PC-3 (cell line): ENCODE data around the gene SIVA1.

Experiments
- EZH2 ChIP-seq: fragments of 300-600 bp; sonication (generic); IDR thresholded peaks from one replicate; pipeline ENCODE4 v1.6.1; 2017; ENCODE audit warnings: antibody characterized with exemption, mild to moderate bottlenecking, low read length; ENCODE audit not compliant: unreplicated experiment
- TF ChIP-seq, protein P1 (sequence below): fragments of 300-600 bp; sonication (generic); conservative IDR thresholded peaks from 2 replicates; pipeline ENCODE4 v1.5.1; 2017; ENCODE audit warnings: antibody characterized with exemption, low read depth, mild to moderate bottlenecking, low read length

DNA sequence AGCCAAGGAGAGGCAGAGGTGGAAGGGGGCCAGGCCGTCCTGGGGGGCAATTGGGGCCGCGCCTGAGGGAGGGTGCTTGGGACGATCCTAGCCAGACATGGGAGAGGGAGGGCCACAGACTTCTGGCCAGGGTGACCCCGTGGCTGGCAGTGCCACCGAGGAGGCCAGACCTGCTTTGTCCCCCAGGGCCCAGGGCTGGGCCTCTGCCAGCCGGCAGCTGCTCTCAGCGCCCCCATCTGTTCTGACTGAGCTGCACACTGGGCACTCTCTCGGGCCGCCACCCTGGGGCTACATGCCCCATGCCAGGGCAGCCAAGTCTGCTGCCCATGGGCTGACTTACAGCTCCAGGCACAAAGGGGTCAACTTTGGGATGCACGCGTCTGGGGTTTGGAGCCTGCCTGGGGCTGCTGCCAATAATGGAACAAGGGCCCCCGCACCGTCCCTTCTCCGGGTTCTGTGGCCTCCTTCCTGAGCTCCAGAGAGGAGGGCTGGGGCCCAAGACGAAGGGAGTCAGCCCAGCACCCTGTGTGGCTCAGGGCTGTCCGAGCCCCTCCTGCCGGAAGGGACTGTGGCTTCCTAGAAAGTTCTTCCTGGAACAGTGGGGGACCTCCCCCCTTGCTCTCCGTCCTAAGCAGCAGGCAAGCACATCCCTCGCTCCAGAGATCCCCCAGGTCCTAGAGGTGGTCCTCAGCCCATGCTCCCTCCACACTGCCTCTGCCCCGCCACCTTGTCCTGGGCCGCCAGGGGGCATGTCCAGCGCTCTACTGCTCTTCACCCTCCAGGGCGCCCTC lies 27.8 kb upstream of the SIVA1 start:
- TF ChIP-seq, protein P1, sequence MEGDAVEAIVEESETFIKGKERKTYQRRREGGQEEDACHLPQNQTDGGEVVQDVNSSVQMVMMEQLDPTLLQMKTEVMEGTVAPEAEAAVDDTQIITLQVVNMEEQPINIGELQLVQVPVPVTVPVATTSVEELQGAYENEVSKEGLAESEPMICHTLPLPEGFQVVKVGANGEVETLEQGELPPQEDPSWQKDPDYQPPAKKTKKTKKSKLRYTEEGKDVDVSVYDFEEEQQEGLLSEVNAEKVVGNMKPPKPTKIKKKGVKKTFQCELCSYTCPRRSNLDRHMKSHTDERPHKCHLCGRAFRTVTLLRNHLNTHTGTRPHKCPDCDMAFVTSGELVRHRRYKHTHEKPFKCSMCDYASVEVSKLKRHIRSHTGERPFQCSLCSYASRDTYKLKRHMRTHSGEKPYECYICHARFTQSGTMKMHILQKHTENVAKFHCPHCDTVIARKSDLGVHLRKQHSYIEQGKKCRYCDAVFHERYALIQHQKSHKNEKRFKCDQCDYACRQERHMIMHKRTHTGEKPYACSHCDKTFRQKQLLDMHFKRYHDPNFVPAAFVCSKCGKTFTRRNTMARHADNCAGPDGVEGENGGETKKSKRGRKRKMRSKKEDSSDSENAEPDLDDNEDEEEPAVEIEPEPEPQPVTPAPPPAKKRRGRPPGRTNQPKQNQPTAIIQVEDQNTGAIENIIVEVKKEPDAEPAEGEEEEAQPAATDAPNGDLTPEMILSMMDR = peak; percentile 38
- no peak for TF ChIP-seq EZH2
